Fibroblast of lung (primary cell): ENCODE measurements around the gene NR2C2.

Experiments
- EZH2 ChIP-seq: IDR thresholded peaks from 2 replicates; pipeline ENCODE4 v1.5.1; 2012; ENCODE audit warnings: low read length, control low read depth, mild to moderate bottlenecking; ENCODE audit errors: missing control alignments
- TF ChIP-seq, protein P1 (sequence below), 2 donors: IDR thresholded peaks in 1 of 2; conservative IDR thresholded peaks in 1 of 2; 1 replicate in 1 of 2; 2 replicates in 1 of 2; pipeline ENCODE4 v1.5.1; 2011 to 2012; ENCODE audit warnings: low read length in 2 of 2, control low read depth in 1 of 2, inconsistent platforms in 1 of 2, low read depth in 1 of 2, mild to moderate bottlenecking in 1 of 2

DNA sequence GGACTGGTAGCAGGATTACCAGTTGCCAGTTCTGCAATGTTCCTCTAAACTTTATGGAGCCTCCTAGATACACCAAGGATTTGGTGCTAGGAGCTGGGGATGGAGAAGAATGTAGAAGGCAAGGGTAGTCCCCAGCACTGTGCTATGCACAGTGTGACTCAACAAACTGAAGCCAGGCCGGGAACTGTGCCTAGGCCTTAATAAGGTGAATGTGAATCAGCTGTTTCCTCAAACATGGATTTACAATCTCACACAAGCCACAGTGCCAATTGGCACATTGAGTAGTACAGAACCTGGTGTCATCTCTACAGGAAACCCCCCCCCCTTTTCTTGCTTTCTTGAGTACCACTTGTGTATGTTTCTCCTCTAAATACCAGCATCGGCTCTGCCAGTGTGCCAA lies 85.3 kb downstream of the NR2C2 start:
- TF ChIP-seq, protein P1, sequence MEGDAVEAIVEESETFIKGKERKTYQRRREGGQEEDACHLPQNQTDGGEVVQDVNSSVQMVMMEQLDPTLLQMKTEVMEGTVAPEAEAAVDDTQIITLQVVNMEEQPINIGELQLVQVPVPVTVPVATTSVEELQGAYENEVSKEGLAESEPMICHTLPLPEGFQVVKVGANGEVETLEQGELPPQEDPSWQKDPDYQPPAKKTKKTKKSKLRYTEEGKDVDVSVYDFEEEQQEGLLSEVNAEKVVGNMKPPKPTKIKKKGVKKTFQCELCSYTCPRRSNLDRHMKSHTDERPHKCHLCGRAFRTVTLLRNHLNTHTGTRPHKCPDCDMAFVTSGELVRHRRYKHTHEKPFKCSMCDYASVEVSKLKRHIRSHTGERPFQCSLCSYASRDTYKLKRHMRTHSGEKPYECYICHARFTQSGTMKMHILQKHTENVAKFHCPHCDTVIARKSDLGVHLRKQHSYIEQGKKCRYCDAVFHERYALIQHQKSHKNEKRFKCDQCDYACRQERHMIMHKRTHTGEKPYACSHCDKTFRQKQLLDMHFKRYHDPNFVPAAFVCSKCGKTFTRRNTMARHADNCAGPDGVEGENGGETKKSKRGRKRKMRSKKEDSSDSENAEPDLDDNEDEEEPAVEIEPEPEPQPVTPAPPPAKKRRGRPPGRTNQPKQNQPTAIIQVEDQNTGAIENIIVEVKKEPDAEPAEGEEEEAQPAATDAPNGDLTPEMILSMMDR (conservative IDR thresholded peaks at IDR 0.05 in 1 of 2, IDR thresholded peaks at IDR 0.05 in 1 of 2; ENCODE audit: low read depth in 1 of 2, low read length in 2 of 2), result no peak
- no peak for TF ChIP-seq EZH2
